Dedifferentiated amniotic fluid mesenchymal stem cell (primary cell): ENCODE results near the gene HES4.

Experiments
- DNase-seq: peaks from one replicate; pipeline ENCODE4 v3.0.0-alpha.2; 2016; ENCODE audit errors: extremely low spot score

HES4 gene, protein sequence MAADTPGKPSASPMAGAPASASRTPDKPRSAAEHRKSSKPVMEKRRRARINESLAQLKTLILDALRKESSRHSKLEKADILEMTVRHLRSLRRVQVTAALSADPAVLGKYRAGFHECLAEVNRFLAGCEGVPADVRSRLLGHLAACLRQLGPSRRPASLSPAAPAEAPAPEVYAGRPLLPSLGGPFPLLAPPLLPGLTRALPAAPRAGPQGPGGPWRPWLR

DNA sequence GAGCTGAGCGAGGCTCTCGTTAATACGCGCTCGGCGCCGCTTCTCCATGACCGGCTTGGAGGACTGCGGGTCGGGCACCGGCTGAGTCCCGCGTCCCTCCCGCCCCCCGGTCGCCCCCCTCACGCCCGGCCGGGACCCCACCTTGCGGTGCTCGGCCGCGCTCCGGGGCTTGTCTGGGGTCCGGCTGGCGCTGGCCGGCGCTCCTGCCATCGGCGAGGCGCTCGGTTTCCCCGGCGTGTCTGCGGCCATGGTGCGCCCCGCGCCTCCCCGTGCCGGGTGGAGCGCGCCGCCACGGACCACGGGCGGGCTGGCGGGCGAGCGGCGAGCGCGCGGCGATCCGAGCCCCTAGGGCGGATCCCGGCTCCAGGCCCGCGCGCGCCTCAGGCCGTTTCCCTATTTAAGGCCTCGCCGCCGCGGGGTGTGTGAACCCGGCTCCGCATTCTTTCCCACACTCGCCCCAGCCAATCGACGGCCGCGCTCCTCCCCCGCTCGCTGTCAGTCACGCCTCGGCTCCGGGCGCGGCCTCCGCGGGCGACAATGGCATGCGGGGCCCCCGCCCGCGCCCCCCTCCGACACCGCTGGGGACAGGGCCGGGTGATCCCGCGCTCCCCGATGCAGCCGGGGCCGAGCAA is at the start of gene HES4:
Gene HES4, minus strand, starts transcription at position 373 of the 632 bp plus-strand sequence. Its CDS starts 124 bp downstream, at position 249.
- peak; percentile 83 for DNase-seq

DNA sequence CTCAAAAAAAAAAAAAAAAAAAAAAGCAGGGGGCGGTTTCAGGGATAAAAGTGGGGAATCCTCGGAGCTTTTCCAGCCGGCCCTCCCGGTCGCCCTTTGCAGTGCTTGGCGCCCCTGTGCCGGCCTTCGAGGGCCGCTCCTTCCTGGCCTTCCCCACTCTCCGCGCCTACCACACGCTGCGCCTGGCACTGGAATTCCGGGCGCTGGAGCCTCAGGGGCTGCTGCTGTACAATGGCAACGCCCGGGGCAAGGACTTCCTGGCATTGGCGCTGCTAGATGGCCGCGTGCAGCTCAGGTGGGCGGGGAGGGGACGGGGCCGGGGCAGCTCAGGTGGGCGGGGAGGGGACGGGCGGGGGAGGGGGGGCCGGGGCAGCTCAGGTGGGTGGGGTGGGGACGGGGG is 48.9 kb upstream of the HES4 start:
- no peak for DNase-seq

DNA sequence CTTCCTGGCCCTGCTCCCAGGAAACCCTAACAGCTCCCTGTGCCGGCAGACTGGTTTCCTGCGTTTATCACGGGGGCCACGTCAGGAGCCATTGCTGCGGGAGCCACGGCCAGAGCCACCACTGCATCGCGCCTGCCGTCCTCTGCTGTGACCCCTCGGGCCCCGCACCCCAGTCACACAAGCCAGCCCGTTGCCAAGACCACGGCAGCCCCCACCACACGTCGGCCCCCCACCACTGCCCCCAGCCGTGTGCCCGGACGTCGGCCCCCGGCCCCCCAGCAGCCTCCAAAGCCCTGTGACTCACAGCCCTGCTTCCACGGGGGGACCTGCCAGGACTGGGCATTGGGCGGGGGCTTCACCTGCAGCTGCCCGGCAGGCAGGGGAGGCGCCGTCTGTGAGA is 48.1 kb upstream of the HES4 start:
- DNase-seq: no peak

DNA sequence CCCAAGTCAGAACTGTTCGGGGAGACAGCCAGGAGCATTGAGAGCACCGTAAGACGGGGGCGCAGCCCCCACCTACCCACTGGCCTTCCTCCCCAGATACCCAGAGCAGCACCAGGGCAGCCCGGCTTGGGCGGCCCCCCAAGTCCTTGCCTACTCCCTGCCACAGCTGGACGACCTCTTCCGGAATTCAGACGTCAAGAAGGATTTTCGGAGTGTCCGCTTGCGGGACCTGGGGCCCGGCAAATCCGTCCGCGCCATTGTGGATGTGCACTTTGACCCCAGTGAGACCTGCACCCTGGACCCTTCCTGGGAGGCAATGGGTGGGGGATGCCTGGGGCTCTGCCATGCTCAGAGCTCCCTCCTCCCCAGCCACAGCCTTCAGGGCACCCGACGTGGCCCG is 47.5 kb upstream of the HES4 start:
- DNase-seq: no peak

DNA sequence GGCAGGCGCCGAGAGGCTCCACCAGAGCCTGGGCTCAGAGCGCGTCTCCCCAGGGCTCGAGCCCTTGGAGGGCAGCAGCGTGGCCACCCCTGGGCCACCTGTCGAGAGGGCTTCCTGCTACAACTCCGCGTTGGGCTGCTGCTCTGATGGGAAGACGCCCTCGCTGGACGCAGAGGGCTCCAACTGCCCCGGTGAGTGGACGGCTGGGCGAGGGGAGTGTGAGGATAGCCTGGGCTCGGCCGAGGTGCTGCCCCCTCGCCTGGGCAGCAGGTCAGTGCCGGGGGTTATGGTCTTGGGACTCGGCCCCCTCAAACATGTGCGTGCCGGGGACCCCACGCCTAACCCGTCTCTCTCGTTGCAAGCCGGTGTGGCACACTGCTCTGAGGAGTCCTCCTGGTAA is 46.9 kb upstream of the HES4 start:
- no peak for DNase-seq

DNA sequence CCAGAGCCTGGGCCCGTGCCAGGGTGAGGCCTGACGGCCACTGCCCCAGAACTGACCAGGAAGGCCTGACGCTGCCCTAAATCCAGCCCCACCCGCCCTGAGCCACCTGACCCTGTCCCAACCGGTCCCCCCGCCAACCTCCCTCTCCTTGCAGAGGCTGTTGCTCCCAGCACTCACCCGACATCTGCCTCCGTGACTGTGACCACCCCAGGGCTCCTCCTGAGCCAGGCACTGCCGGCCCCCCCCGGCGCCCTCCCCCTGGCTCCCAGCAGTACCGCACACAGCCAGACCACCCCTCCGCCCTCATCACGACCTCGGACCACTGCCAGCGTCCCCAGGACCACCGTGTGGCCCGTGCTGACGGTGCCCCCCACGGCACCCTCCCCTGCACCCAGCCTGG is 46.3 kb upstream of the HES4 start:
- DNase-seq: no peak

DNA sequence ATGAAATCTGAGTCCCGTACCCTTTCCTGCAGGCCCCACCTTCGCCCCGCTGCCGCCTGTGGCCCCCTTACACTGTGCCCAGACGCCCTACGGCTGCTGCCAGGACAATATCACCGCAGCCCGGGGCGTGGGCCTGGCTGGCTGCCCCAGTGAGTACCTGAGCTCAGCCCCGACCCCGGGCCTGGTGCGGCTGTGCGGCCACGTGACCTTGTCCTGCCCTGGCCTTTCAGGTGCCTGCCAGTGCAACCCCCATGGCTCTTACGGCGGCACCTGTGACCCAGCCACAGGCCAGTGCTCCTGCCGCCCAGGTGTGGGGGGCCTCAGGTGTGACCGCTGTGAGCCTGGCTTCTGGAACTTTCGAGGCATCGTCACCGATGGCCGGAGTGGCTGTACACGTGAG is 45.2 kb upstream of the HES4 start:
- no peak for DNase-seq

DNA sequence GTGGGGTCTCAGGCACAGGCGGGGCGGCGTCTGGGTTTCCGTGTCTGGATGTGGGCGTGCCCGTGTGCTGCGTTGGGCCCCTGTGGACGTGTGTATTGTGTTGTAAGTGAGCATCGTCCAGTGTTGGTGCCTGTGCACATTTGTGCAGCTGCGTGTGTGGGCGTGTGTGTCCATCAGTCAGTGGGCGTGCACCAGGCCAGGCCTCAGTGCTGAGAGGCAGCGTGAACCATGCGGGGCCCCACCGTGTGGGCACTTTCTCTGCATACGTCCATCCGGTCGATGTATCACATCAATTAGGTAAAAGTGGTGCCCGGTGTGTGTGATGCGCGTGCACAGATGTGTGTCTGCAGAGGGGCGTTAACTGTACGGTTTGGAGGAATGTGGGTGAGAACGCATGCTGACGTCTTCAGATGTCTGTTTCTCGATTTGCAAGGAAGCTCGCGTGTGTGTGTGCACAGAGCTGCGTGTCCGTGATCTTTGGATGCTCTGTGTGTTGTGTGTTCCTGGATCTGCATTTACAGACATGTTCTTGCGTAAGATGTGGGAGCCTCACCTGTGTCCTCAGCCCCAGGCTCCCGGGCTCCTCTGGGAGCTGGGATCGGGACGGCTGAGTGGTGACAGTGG is 44.7 kb upstream of the HES4 start:
- DNase-seq: no peak

DNA sequence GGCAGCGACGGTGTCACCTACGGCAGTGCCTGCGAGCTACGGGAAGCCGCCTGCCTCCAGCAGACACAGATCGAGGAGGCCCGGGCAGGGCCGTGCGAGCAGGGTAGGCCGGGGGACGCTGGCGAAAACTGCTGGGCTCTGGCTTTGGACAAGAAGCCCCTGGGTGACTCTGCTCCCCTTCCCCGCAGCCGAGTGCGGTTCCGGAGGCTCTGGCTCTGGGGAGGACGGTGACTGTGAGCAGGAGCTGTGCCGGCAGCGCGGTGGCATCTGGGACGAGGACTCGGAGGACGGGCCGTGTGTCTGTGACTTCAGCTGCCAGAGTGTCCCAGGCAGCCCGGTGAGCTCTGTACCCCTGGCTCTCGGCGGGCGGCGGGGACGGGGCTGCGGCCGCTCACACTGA is 44.0 kb upstream of the HES4 start:
- no peak for DNase-seq

DNA sequence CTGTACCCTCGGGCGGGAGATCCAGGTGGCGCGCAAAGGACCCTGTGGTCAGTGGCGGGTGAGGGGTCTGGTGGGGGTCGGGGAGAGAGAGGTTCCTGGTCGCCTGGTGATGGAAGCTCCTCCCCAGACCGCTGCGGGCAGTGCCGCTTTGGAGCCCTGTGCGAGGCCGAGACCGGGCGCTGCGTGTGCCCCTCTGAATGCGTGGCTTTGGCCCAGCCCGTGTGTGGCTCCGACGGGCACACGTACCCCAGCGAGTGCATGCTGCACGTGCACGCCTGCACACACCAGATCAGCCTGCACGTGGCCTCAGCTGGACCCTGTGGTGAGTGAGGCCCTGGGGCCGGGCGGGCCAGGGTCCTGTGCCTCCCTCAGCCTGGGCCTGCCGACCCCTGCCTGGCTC is 43.5 kb upstream of the HES4 start:
- no peak for DNase-seq

DNA sequence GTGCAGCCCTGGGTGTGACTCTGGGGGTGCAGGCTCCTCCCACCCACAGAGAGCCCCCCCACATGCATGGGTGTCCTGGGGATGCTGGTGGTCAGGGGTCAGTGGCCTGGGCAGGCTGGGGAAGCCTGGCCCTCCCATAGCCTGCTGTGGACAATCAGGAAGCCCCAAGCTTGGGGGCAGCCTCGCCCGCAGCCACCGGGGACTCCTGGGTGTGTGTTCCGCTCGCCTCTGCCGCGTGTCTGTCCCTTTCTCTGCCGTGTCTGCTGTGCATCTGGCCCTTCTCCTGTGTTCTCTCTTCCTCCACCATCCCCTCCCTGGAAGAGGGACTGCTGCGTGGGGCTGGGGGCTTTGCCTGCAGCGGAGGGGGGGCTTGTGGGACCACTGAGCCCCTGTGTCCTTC is 42.9 kb upstream of the HES4 start:
- DNase-seq: no peak

DNA sequence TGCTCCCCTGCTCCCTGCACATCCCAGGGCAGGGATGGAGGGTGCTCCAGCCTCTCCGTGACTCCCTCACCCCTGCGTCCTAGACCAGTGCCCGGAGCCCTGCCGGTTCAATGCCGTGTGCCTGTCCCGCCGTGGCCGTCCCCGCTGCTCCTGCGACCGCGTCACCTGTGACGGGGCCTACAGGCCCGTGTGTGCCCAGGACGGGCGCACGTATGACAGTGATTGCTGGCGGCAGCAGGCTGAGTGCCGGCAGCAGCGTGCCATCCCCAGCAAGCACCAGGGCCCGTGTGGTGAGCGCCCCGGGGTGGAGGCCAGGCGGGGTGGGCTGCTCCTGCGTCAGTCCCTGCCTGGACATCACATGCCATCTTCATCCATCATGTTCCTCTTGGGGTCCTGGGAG is 42.0 kb upstream of the HES4 start:
- DNase-seq: no peak

DNA sequence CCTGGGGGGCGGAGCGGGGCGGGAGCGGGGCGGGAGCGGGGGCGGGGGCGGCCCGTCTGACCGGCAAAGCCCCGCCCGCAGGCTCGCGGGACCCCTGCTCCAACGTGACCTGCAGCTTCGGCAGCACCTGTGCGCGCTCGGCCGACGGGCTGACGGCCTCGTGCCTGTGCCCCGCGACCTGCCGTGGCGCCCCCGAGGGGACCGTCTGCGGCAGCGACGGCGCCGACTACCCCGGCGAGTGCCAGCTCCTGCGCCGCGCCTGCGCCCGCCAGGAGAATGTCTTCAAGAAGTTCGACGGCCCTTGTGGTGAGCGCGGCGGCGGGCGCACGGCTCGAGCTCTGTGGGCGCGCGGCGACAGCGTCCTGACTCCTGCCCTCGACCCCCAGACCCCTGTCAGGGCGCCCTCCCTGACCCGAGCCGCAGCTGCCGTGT is 41.2 kb upstream of the HES4 start:
- no peak for DNase-seq

DNA sequence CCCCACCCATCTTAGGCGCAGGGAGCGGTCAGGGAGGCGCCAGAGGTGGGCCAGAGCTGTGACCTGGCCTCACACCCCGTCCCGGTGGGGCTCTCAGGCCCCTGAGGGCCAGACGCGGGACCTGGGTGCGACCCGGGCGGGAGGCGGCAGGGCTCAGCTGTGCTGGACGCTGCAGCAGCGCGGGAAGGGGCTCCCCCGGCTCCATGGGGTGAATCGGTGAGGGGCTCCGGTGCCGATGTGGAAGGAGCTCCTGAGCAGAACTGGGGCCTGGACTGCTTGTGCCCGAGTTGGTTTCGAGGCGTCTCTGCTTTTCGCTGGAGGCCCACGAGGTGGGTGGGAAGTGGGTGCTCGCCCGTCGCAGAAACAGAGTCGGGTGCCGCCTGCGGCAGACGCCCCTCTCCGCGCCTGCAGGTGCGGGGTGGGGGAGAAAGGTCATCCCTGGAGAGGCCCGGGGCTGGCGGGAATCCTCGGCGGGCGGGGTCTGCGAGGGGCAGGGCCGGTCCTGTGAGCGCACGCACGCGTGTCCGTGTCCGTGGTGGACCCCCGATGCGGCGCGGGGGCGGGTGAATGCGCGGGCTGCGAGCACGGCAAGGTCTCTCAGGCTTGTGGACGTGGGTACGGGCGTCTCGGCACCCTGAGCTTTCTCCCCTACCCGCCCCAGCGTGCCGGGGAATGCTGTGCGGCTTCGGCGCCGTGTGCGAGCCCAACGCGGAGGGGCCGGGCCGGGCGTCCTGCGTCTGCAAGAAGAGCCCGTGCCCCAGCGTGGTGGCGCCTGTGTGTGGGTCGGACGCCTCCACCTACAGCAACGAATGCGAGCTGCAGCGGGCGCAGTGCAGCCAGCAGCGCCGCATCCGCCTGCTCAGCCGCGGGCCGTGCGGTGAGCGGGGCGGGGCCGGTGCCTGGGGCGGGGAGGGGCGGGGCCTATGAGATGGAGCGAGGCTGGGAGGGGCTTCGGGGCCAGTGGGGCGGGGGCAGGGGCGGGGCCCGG is 40.4 kb upstream of the HES4 start:
- DNase-seq: peak; percentile 44

DNA sequence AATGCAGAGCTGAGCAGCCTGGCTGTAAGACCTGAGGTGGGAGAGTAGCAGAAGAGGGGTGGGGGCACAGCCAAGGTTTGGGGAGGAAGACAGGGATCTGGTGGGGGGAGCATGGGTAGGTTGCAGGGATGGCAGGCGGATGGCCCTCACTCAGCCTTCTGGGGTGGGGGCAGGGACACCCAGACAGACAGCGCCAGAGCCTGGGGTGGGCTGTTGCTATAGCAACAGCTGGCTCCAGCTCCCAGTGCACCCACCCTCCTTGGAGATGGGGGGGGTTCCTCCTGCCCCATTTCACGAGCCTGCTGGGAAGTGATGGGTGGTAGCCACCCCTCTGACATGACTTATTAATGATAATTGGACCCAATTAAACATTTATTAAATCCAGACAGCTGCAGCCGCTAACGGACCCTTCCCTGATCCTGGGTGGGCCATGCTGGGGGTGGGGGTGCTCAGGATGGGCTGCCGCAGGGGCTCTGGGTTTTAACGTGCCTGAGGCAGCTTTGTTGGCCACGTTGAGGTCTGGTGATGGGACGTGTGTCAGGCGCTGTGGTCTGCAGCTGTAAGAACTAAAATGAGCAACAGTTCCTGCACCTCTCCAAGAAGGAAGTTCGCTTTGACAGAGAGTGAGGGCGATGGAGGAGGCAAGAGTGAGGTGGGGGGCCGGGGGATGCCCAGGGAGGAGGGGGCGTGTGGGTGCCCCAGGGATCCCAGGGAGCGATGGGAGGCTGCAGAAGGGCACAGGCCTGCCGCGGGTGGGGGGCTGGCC is 39.4 kb upstream of the HES4 start:
- DNase-seq: no peak

DNA sequence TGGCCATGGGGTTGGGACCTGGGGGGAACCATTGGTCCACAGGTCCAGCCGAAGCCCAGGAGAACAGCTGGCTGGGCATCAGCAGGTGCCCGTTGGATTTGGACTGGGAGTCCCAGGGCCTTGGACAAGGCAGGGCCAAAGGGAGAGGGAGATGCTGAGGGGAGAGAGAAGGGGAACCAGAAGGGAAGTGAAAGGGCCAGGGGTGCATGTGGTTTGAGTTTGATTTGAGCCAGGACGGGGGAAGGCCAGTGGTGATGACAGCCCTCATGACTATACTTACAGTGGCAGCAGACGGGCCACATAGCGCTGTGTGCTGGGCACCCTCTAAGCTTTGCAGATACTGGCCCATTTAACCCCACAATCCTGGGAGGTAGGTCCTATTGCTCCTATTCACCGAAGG is 38.8 kb upstream of the HES4 start:
- DNase-seq: no peak

DNA sequence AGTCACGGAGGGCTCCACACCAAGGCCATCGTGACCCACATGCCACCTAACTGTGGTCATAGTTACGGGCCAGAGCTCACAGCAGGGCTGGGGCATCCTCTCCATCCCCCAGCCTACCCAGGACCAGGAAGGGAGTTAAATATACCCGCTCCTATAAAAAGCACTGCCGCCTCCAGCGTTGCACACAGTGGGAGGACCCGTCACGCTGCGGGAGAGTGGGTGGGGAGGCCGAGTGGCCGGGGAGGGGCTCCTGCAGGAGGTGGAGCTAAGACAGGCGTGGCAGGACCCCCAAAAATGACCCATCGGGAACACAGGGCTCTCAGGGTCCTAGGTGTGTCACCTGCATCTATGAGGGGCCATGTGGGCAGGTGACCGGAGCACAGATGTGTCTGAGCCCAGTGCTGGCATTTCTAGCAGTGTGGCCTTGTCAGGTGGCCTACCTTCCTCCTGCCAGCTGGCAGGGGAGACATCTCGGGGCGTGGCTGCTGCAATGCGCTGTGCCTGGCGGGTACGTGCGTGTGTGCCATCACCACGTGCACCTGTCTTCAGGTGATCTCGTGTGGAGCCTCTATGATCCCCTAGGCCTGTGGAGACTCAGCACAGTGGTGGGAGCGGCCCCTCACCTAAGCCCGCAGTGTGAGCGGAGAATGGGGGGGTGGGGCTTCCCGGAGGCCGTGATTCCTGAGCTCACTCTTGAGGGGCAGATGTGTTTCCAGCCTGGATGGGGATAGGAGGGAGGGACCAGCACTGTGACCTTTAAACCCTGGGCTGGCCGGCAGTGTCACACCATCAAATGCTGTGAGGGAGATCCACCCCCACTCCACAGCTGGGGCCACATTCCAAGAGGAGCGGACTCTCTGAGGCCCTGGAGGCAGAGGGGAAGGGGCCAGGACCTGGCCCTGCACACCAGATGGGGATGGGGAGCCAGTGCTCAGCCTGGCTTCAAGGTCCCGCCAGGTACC is 37.8 kb upstream of the HES4 start:
- no peak for DNase-seq

DNA sequence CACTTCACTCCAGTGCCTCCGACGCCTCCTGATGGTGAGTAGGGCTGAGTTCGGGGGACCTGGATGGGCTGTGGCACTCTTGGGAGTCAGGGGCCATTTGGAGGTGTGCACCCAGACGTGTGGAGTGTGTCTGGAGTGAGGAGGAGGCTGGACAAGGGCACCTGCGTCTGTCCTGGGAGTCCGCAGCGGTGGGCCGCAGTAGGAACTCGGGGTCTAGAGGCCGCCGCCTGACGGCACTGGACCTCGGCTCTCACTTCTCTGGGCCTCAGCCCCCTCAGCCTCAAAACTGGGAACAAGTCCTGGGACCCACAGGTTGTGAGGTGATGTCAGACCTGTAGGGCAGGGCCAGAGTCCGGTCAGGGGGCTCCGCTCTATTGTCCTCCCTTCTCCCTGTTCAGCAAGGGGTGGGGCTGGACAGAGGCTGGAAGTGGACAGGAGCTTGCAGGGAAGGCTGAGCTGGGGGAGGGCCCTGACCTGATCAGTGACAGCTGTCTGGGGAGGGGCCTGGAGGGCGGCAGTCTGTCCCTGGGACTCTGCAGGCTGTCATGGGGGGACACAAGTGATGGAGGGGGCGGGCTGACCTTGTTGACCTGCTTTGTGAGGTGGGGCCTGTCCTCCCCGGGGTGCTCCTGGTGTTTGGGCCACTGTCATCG is 35.5 kb upstream of the HES4 start:
- DNase-seq: no peak

DNA sequence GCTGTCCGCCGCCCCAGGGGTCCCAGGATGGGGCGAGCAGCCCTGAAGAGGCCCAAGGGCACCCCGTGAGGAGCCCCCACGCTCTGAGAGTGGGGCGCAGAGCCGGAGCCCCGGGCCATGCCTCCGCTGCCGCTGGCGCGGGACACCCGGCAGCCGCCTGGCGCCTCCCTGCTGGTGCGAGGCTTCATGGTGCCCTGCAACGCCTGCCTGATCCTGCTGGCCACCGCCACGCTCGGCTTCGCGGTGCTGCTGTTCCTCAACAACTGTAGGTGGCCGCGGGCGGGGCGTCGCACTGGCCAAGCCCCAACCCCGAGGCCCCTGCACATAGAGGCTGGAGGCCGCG is 34.5 kb upstream of the HES4 start:
- no peak for DNase-seq
